Measurements from ENCODE around the gene ORMDL2.

ORMDL2 gene

GRCh38 chr12:55847603-55848291 lies 29.9 kb downstream of the ORMDL2 start:
- H3K9me3 ChIP-seq (ENCODE audit: control insufficient read depth, low read length), result no peaks in the 10 kb centered on the region
- H3K27ac ChIP-seq, result peak overlapping the region; percentile 79
- H3K4me3 ChIP-seq (ENCODE audit: low read depth, low read length), result no peak overlapping the region
- no peaks in the 10 kb centered on the region for H3K79me2 ChIP-seq
- H3K4me1 ChIP-seq, result no peaks in the 10 kb centered on the region
- no peaks in the 10 kb centered on the region for H3K27me3 ChIP-seq (ENCODE audit: control insufficient read depth, insufficient read depth, low read length)
- TF ChIP-seq CTCF (IDR thresholded peaks at IDR 0.05), result no peak
- H2AFZ ChIP-seq, result peak overlapping the region; percentile 26
- no peak overlapping the region for H3K9ac ChIP-seq
- no peaks in the 10 kb centered on the region for H3K36me3 ChIP-seq (ENCODE audit: control insufficient read depth, insufficient read depth, low read length)
- no peak overlapping the region for H3K4me2 ChIP-seq (ENCODE audit: low read length)

GRCh38 chr12:55849616-55850343 lies 31.9 kb downstream of the ORMDL2 start:
- H3K9ac ChIP-seq, result no peak overlapping the region
- no peak overlapping the region for H2AFZ ChIP-seq
- peak overlapping the region; percentile 67 for H3K27ac ChIP-seq
- H3K79me2 ChIP-seq, result no peaks in the 10 kb centered on the region
- no peak overlapping the region for H3K4me2 ChIP-seq (ENCODE audit: low read length)
- H3K4me1 ChIP-seq, result no peaks in the 10 kb centered on the region
- H3K9me3 ChIP-seq (ENCODE audit: control insufficient read depth, low read length), result no peaks in the 10 kb centered on the region
- no peaks in the 10 kb centered on the region for H3K27me3 ChIP-seq (ENCODE audit: control insufficient read depth, insufficient read depth, low read length)
- H3K36me3 ChIP-seq (ENCODE audit: control insufficient read depth, insufficient read depth, low read length), result no peaks in the 10 kb centered on the region
- no peak for TF ChIP-seq CTCF (IDR thresholded peaks at IDR 0.05)
- no peak overlapping the region for H3K4me3 ChIP-seq (ENCODE audit: low read depth, low read length)

GRCh38 chr12:55850401-55850800 lies 32.6 kb downstream of the ORMDL2 start:
- H3K4me2 ChIP-seq (ENCODE audit: low read length), result no peak overlapping the region
- H3K4me3 ChIP-seq (ENCODE audit: low read depth, low read length), result no peak overlapping the region
- H2AFZ ChIP-seq, result no peak overlapping the region
- H3K27ac ChIP-seq, result no peak overlapping the region
- no peaks in the 10 kb centered on the region for H3K36me3 ChIP-seq (ENCODE audit: control insufficient read depth, insufficient read depth, low read length)
- no peaks in the 10 kb centered on the region for H3K4me1 ChIP-seq
- H3K27me3 ChIP-seq (ENCODE audit: control insufficient read depth, insufficient read depth, low read length), result no peaks in the 10 kb centered on the region
- no peak overlapping the region for H3K9ac ChIP-seq
- TF ChIP-seq CTCF (IDR thresholded peaks at IDR 0.05), result no peak
- H3K9me3 ChIP-seq (ENCODE audit: control insufficient read depth, low read length), result no peaks in the 10 kb centered on the region
- no peaks in the 10 kb centered on the region for H3K79me2 ChIP-seq

- H3K27ac ChIP-seq, result no peak overlapping the region
These were observed 33.1 kb downstream of the ORMDL2 start for GRCh38 chr12:55850893-55851292.

More at GRCh38 chr12:55850893-55851292, 33.1 kb downstream of the ORMDL2 start:
- no peaks in the 10 kb centered on the region for H3K36me3 ChIP-seq (ENCODE audit: control insufficient read depth, insufficient read depth, low read length)
- TF ChIP-seq CTCF (IDR thresholded peaks at IDR 0.05), result no peak
- no peak overlapping the region for H2AFZ ChIP-seq
- H3K79me2 ChIP-seq, result no peaks in the 10 kb centered on the region
- no peak overlapping the region for H3K4me3 ChIP-seq (ENCODE audit: low read depth, low read length)
- no peak overlapping the region for H3K4me2 ChIP-seq (ENCODE audit: low read length)
- H3K4me1 ChIP-seq, result no peaks in the 10 kb centered on the region
- H3K9ac ChIP-seq, result no peak overlapping the region
- H3K9me3 ChIP-seq (ENCODE audit: control insufficient read depth, low read length), result no peaks in the 10 kb centered on the region
- no peaks in the 10 kb centered on the region for H3K27me3 ChIP-seq (ENCODE audit: control insufficient read depth, insufficient read depth, low read length)
